Mesendoderm (in vitro differentiated cells): ENCODE results near the gene GPD1.

Source experiments
- DNase-seq: peaks from one replicate; pipeline ENCODE4 v3.0.0; 2013
- H2AK5ac ChIP-seq: 2 replicates; pipeline ENCODE4 v1.6.1; 2013; ENCODE audit warnings: low read length, inconsistent platforms
- H2BK120ac ChIP-seq: 2 replicates; pipeline ENCODE4 v1.6.1; 2013; ENCODE audit warnings: low read depth, mild to moderate bottlenecking, low read length, moderate library complexity, mixed read lengths
- H2BK15ac ChIP-seq: replicated peaks from 2 replicates; pipeline ENCODE4 v1.6.1; 2013; ENCODE audit warnings: low read depth, mild to moderate bottlenecking, moderate library complexity
- H2BK5ac ChIP-seq: 2 replicates; pipeline ENCODE4 v1.6.1; 2013; ENCODE audit warnings: low read length, inconsistent platforms
- H3K18ac ChIP-seq: 2 replicates; pipeline ENCODE4 v1.6.1; 2013; ENCODE audit warnings: mild to moderate bottlenecking, low read length, mixed read lengths
- H3K23ac ChIP-seq: one replicate; pipeline ENCODE4 v1.6.1; 2013; ENCODE audit warnings: low read length
- H3K27ac ChIP-seq: 2 replicates; pipeline ENCODE4 v1.5.1; 2013; ENCODE audit warnings: low read depth, mild to moderate bottlenecking, inconsistent platforms, low read length, moderate library complexity
- H3K27me3 ChIP-seq: 2 replicates; pipeline ENCODE4 v1.6.1; 2013; ENCODE audit warnings: low read length, control low read depth, mild to moderate bottlenecking, inconsistent platforms; ENCODE audit not compliant: insufficient read depth, poor library complexity
- H3K36me3 ChIP-seq: 2 replicates; pipeline ENCODE4 v1.6.1; 2013; ENCODE audit warnings: low read length, inconsistent platforms; ENCODE audit not compliant: control insufficient read depth, insufficient read depth
- H3K4ac ChIP-seq: one replicate; pipeline ENCODE4 v1.6.1; 2013; ENCODE audit warnings: low read depth, mild to moderate bottlenecking, low read length, moderate library complexity
- H3K4me1 ChIP-seq: 2 replicates; pipeline ENCODE4 v1.6.1; 2013; ENCODE audit warnings: low read depth, low read length, inconsistent platforms; ENCODE audit not compliant: control insufficient read depth
- H3K4me2 ChIP-seq: 2 replicates; pipeline ENCODE4 v1.6.1; 2013; ENCODE audit warnings: low read length
- H3K4me3 ChIP-seq: 2 replicates; pipeline ENCODE4 v1.5.1; 2013; ENCODE audit warnings: mild to moderate bottlenecking, low read length
- H3K56ac ChIP-seq: one replicate; pipeline ENCODE4 v1.6.1; 2013; ENCODE audit warnings: low read length
- H3K79me1 ChIP-seq: 2 replicates; pipeline ENCODE4 v1.6.1; 2013; ENCODE audit warnings: low read length, inconsistent platforms
- H3K79me2 ChIP-seq: 2 replicates; pipeline ENCODE4 v1.6.1; 2013; ENCODE audit warnings: mild to moderate bottlenecking, low read length; ENCODE audit not compliant: control insufficient read depth, insufficient read depth
- H3K9ac ChIP-seq: 2 replicates; pipeline ENCODE4 v1.6.1; 2013; ENCODE audit warnings: low read length, inconsistent platforms
- H4K5ac ChIP-seq: one replicate; pipeline ENCODE4 v1.6.1; 2013; ENCODE audit warnings: low read length
- H4K8ac ChIP-seq: one replicate; pipeline ENCODE4 v1.6.1; 2013; ENCODE audit warnings: low read depth, mild to moderate bottlenecking, control low read depth, low read length, moderate library complexity
- WGBS: extraction: QIAGEN DNeasy Blood & Tissue Kit; methylation state at CpG from one replicate; pipeline ENCODE4 v1.1.7; 2013; ENCODE audit warnings: low lambda C conversion rate, missing lambda C conversion rate; ENCODE audit not compliant: insufficient coverage; ENCODE audit errors: extremely low coverage; 5-methylcytosine and 5-hydroxymethylcytosine counted together

Gene GPD1

GRCh38 chr12:50058743-50059312 is 45.0 kb upstream of the GPD1 start:
- H2BK5ac ChIP-seq: no peak overlapping the region
- H3K4me2 ChIP-seq: no peak overlapping the region
- H3K36me3 ChIP-seq: no peaks in the 10 kb centered on the region
- no peak overlapping the region for H2BK120ac ChIP-seq
- H3K4me1 ChIP-seq: peaks cover 3% of the 10 kb centered on the region
- DNase-seq: no peak
- no peaks in the 10 kb centered on the region for H3K79me1 ChIP-seq
- no peak overlapping the region for H3K27ac ChIP-seq
- no peak overlapping the region for H3K9ac ChIP-seq
- no peak overlapping the region for H2BK15ac ChIP-seq
- H4K8ac ChIP-seq: no peak overlapping the region
- no peak overlapping the region for H2AK5ac ChIP-seq
- no CpG with 5 or more reads among the region's 15 CpGs for WGBS
- H3K4me3 ChIP-seq: no peak overlapping the region
- no peak overlapping the region for H3K56ac ChIP-seq
- H3K4ac ChIP-seq: no peak overlapping the region
- peaks cover 6% of the 10 kb centered on the region for H3K27me3 ChIP-seq
- H3K79me2 ChIP-seq: no peaks in the 10 kb centered on the region
- H4K5ac ChIP-seq: no peak overlapping the region
- H3K18ac ChIP-seq: no peak overlapping the region
- H3K23ac ChIP-seq: no peak overlapping the region

DNA sequence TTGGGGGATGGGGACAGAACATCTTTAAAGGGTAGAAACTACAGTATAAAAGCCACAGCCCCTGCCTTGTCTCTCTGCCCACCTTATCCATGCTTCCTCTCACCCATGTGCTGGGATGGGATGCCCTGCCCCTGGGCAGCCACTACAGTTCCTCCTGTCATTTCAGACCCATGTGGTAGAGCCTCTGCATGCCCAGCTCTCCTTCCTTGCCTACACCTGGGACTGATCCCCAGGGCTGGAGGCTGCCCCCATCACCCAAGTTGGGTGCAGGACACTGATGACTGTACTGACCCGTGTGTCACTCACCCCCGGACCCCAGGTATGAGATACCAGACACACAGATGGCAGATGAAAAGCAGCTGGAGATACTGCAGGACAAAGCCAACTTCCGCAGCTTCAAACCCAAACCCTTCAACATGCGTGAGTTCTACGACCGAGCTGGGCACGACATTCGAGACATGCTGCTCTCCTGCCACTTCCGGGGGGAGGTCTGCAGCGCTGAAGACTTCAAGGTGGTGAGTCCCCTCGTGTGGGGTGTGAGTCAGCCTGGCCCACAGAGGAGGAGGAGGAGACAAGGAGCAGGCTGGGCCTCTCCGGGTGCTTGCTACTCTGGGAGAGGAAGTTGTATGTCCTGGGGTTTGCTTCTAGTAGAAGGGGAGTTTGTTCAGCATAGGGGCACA is 44.2 kb upstream of the GPD1 start:
- H3K56ac ChIP-seq: no peak overlapping the region
- H3K18ac ChIP-seq: no peak overlapping the region
- H3K27me3 ChIP-seq: peaks cover 6% of the 10 kb centered on the region
- no peaks in the 10 kb centered on the region for H3K79me2 ChIP-seq
- H4K5ac ChIP-seq: no peak overlapping the region
- WGBS: no CpG with 5 or more reads among the region's 12 CpGs
- no peak overlapping the region for H3K4me3 ChIP-seq
- H2BK5ac ChIP-seq: no peak overlapping the region
- H3K27ac ChIP-seq: no peak overlapping the region
- H3K9ac ChIP-seq: no peak overlapping the region
- no peak for DNase-seq
- no peak overlapping the region for H3K23ac ChIP-seq
- H3K4me2 ChIP-seq: no peak overlapping the region
- no peaks in the 10 kb centered on the region for H3K36me3 ChIP-seq
- H2BK15ac ChIP-seq: no peak overlapping the region
- no peak overlapping the region for H4K8ac ChIP-seq
- peaks cover 3% of the 10 kb centered on the region for H3K4me1 ChIP-seq
- H2BK120ac ChIP-seq: no peak overlapping the region
- H2AK5ac ChIP-seq: no peak overlapping the region
- no peak overlapping the region for H3K4ac ChIP-seq
- no peaks in the 10 kb centered on the region for H3K79me1 ChIP-seq

DNA sequence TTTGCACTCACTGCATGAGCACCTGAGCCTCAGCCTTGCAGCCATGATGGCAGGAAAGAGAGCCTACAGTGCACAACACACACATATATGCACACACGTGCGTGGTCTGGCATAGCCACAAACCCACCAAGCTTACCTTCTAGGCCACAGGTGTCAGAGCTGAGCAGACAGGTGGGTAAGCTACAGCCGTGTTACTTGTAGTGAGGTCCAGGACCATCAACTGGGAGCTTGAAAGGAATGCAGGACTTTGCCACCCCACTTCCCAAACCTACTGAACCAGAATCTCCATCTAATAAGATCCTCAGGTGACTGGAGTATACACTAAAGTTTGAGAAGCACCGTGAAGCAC is 43.7 kb upstream of the GPD1 start:
- no peak overlapping the region for H3K56ac ChIP-seq
- no peak overlapping the region for H3K27ac ChIP-seq
- H3K18ac ChIP-seq: no peak overlapping the region
- no peak overlapping the region for H3K4me3 ChIP-seq
- no peak overlapping the region for H3K4me2 ChIP-seq
- no peak overlapping the region for H3K23ac ChIP-seq
- no peak overlapping the region for H2BK15ac ChIP-seq
- H4K5ac ChIP-seq: no peak overlapping the region
- no peak overlapping the region for H3K9ac ChIP-seq
- no peaks in the 10 kb centered on the region for H3K79me2 ChIP-seq
- H3K79me1 ChIP-seq: no peaks in the 10 kb centered on the region
- no peak overlapping the region for H2AK5ac ChIP-seq
- H3K27me3 ChIP-seq: peaks cover 6% of the 10 kb centered on the region
- H3K4me1 ChIP-seq: peaks cover 3% of the 10 kb centered on the region
- no CpG with 5 or more reads among the region's 4 CpGs for WGBS
- H3K4ac ChIP-seq: no peak overlapping the region
- H2BK120ac ChIP-seq: no peak overlapping the region
- no peak overlapping the region for H2BK5ac ChIP-seq
- no peak overlapping the region for H4K8ac ChIP-seq
- DNase-seq: no peak
- no peaks in the 10 kb centered on the region for H3K36me3 ChIP-seq

GRCh38 chr12:50061171-50061570 is 42.6 kb upstream of the GPD1 start:
- H2BK5ac ChIP-seq: no peak overlapping the region
- no peaks in the 10 kb centered on the region for H3K36me3 ChIP-seq
- H3K56ac ChIP-seq: no peak overlapping the region
- no peaks in the 10 kb centered on the region for H3K79me1 ChIP-seq
- no peak overlapping the region for H3K4ac ChIP-seq
- no peak overlapping the region for H3K27ac ChIP-seq
- no peak overlapping the region for H2BK120ac ChIP-seq
- no peak overlapping the region for H2BK15ac ChIP-seq
- no peak overlapping the region for H2AK5ac ChIP-seq
- no peak overlapping the region for H3K4me3 ChIP-seq
- H3K9ac ChIP-seq: no peak overlapping the region
- no peak overlapping the region for H4K8ac ChIP-seq
- WGBS: no CpG with 5 or more reads among the region's 2 CpGs
- no peak overlapping the region for H3K23ac ChIP-seq
- peaks cover 6% of the 10 kb centered on the region for H3K27me3 ChIP-seq
- H4K5ac ChIP-seq: no peak overlapping the region
- H3K18ac ChIP-seq: no peak overlapping the region
- H3K4me2 ChIP-seq: no peak overlapping the region
- peaks cover 3% of the 10 kb centered on the region for H3K4me1 ChIP-seq
- no peak for DNase-seq
- H3K79me2 ChIP-seq: no peaks in the 10 kb centered on the region

GRCh38 chr12:50061946-50062686 is 41.7 kb upstream of the GPD1 start:
- no peak overlapping the region for H3K4me3 ChIP-seq
- DNase-seq: no peak
- no peaks in the 10 kb centered on the region for H3K79me2 ChIP-seq

More at GRCh38 chr12:50061946-50062686, 41.7 kb upstream of the GPD1 start:
- Histone ChIP-seq H3K4me2 (no peak overlapping the region), H3K4ac (no peak overlapping the region), H3K36me3 (no peaks in the 10 kb centered on the region), H3K4me1 (no peaks in the 10 kb centered on the region), H2AK5ac (no peak overlapping the region), H3K79me1 (no peaks in the 10 kb centered on the region), H3K23ac (no peak overlapping the region), H2BK15ac (no peak overlapping the region), H4K5ac (no peak overlapping the region), H3K27me3 (peaks cover 6% of the 10 kb centered on the region), H3K18ac (no peak overlapping the region), H2BK120ac (no peak overlapping the region), H3K9ac (no peak overlapping the region), H3K56ac (no peak overlapping the region), H3K27ac (no peak overlapping the region), H4K8ac (no peak overlapping the region), H2BK5ac (no peak overlapping the region)
- WGBS: no CpG with 5 or more reads among the region's 6 CpGs
